Activated CD4-positive, CD25-positive, alpha-beta regulatory T cell treated with anti-CD3 and anti-CD28 coated beads, Interleukin-2, amount 50 U/mL, for 72 hours (primary cell): Measurements from ENCODE around the gene DIO3.
"Not testable (repeated sequence)": the region's sequence is repeated elsewhere in the genome, so short reads cannot be mapped to it uniquely, and the experiment has no call there.

ENCODE experiments used
- DNase-seq: peaks from one replicate; pipeline ENCODE4 v3.0.0; 2021

Gene DIO3

DNA sequence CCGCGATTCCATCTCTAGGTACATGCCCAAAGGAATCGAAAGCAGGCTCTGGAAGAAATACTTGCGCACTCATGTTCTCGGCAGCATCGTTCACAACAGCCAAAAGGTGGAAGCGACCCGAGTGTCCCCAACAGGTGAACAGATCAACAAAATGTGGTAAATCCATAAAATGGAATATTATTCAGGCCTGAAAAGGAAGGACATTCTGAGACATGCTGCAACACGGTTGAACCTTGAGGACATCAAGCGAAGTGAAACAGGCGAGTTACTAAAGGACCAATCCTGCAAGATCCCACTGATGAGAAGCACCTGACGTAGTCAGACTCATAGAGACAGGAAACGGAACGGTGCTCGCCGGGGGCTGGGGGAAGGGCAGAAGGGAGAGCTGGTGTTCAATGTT is 17.5 kb upstream of the DIO3 start:
- no peak for DNase-seq

DNA sequence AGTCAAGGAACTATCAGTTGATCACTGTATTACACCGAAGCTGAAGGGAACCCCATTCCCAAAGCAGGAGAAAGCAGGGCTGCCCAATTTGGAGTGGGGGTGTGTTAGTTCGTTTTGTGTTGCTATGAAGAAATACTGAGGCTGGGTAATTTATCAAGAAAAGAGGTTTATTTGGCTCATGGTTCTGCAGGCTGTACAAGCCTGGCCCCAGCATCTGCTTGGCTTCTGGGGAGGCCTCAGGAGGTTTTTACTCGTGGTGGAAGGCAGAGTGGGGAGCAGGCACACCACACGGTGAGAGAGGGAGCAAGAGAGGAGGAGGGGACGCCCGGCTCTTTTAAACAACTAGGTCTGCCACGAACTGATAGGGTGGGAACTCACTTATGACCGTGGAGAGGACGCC is 16.7 kb upstream of the DIO3 start:
- DNase-seq, result no peak

DNA sequence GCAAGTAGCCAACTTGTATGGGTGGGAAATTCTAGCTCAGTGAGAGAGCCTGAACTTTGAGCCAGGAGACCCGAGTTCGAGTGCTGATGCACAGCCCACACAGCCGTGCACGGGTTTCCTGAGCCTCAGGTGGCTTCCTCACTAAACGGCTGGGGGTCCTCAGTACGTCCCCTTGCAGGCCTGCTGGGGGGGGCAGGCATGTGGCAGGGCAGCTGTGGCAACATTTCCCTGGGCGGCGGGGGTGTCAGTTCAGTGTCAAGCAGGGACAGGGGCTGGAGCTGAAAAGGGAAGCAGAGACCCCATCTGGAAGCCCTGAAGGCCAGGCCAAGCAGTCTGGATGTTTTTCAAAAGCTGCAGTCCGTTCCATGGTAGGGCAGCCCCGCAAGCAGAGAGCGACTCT is 14.6 kb upstream of the DIO3 start:
- no peak for DNase-seq

DNA sequence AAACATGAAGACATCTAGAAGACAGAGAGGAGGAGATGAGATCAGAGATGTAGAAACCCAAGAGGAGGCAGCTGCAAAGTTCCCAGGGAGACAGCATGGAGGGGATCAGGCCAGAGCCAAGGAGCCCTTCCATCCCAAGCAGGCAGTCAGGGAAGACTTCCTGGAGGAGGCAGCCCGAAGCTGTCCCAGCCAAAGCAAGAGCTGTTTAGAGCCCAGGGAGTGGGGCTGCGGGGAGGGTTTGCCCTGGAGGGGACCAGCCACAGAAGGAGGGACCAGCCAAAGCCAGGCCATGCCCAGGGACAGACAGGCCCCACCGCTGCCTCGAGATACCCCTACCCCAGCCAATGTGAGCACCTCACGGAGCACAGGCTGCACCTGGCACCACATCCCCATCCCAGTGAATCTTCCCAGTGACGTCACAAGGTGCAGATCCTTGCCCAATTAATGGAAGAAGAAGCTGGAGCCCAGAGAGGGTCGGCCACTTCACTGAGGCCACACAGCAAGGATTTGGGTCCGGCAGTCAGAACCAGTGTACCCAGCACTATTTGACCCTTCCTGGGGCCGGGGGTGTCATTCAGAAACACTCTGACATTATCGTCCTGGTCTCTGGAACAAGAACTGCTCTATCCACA is 14.1 kb upstream of the DIO3 start:
- DNase-seq, result no peak

DNA sequence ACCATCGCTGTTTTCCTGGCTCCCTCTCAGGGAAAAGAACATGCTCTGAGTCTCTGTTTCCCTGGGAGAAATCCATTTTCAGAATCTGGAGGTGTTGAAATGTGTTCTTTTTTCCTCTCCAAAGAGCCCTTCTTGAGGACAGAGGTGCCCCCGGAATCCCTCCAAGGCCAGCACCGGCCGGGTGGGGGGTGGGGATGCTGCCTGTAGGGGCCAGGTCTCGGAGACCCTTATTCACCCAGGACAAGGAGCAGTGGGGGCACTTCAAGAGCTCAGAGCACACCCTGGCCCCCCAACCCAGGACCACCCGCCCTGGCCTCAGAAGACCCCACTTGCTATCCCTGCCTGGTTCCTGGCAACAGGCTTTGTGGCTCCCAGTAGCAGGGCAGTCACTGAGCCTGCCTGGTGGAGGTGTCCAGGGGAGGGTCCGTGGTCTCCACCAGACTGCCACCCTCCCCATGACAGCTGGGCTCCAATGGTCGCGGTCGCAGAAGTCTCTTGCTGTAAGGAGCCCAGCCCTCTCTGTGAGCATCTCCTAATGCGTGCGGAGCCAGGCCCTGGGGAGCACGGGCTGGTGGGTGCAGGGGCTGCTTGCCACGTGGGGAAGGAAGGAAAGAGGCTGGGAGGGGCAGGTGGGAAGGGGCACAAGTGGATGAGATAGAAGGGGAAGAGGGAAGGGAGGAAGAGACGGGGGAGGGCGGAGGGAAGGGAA is 13.2 kb upstream of the DIO3 start:
- DNase-seq, result no peak

DNA sequence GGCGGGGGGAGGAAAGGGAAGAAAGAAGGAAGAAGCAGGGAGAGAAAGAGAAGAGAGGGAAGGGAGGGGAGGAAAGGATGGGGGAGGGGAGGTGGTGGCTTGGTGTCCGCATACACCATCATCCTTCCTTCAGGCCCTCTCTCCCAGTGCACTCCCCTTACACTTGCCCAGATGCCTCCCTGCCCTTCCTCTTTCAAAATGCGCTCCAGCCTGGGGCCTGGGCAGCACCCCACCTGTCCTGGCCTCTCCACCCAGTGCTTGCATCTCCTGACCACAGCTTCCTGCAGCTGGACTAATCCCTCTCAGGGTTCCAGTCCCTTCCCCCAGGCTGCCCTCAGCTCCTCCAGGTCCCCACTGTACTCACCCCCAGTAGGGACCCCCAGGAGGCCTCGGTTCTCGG is 12.6 kb upstream of the DIO3 start:
- DNase-seq, result no peak

DNA sequence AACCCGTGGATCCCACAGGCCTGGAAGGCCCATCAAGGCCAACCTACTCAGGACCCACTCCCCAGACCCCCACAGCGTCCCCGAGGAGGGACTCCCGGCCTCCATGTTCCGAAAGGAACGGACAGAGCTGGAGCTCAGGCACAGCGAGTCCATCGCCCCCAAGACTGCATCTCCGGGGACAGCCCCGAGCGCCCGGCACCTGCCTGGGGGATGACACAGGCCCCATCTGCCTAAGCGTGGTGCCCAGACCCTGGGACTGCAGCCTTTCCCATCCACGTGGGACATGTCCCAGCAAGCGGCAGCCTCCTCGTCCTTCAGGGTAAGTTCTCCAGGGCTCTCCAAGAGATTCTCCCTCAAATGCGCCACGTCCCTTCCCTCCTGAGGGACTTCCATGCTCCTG is 12.1 kb upstream of the DIO3 start:
- DNase-seq, result no peak

DNA sequence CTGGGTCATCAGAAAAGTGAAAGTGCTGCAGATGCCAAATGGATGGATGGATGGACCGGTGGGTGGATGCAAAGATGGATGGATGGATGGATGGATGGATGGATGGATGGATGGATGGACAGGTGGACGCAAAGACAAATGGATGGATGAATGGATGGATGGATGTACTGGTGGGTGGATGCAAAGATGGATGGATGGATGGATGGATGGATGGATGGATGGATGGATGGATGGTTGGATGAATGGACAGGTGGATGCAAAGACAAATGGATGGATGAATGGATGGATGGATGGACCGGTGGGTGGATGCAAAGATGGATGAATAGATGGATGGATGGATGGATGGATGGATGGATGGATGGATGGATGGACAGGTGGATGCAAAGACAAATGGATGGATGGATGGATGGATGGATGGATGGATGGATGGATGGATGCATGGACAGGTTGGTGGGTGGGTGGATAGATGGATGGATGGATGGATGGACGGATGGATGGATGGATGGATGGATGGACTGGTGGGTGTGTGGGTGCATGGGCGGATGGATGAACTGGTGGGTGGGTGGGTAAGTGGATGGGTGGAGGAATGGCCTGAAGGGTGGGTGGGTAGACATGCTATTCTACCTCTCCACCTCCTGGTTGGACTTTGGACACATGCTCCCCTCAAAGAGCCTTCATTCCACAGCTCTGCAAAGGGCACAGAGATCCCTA is 10.9 kb upstream of the DIO3 start:
- not testable (repeated sequence) for DNase-seq

DNA sequence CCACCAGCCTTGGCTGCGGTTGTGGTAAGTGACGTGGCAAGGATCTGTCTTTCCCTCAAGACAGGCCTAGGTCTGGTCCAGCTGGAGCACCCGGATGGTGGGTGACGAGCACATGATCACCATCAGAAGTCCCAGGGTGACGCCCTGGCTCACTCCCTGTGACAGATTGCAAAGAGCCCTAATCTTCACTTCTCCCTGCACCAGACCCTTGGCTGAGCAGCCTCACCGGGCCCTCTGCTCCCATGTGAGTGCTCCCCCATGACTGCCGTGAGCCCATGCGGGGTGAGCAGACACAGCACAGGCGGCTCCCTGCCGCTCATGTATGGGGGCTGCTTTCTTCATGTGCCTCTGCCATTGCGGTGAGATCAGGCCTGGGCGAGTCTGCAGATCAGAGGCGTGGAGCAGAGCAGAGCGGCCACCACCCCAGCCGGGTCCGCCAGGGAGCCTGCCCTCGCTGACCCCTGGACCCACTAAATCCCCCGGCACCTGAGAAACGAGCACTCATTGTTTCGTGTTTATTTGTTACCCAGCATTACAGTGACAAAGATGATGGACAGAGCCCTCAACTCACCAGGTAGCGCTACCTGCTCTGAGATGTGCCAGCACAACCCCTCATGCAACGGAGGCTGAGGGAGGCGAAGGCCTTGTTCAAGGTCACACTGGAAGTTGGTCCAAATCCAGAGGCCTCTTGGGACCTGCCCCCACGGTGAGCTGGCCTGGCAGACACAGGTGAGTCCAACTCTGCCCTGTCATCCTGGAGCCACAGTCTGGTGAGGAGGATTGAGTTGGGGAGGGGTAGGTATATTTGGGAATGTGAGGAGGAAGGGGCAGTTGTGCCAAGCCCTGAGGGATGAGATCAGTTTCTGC is 9.3 kb upstream of the DIO3 start:
- no peak for DNase-seq

DNA sequence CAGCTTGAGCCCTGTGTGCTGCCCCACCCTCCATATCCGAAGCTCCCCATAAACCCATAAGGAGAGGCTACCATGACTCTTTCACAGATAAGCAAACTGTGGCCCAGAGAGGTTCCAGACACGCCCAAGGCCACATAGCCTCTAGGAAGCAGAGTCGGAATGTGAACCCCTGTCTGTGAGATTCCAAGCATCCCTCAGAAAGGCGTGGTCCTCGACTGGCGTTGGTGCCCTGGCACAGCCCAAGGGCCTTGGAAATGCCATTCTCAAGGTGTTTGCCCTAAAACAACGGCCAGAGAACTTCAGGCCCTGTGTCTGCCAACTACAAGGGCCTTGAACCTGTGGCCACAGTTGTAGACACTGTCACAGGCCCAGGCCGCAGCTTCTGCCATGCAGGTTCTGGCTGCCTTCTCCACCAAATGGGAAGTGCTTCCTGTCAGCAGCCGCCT is 8.5 kb upstream of the DIO3 start:
- DNase-seq, result no peak

DNA sequence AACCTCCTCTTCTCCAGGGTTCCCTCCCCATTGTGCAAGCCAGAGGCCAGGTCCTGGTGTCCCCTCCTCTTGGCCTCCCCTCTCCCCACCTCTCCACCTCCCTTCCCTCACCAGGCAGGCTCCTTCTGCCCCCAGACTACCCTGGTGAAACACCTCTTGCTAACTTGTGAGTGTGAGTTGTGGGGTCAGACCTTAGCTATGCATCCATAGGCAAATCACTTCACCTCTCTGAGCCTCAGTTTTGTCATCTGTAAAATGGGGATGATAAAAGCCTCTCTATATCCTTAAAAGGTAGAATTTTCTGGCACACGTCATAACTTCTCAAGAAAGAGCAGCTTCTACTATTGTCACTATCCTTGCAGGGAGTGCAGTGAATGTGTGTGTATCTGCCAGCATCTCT is 7.9 kb upstream of the DIO3 start:
- DNase-seq, result no peak

DNA sequence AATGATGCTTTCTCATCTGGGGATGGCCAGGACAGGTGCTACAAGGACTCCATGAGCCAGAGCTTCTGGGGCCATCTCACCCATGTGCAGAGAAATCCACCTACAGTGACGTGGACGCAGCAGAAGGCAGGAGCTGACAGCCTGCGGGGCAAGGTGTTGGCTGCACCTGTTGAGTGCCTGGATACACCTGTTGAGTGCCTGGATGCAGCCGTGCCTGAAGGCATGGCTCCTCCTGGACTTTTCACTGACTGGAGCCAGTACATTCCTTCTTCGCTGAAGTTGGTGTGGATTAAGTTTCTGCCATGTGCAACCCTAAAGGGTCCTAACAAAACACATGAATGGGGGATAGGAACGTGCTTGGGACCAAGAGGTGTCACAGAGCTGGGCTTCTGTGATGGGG is 7.4 kb upstream of the DIO3 start:
- DNase-seq, result no peak

DNA sequence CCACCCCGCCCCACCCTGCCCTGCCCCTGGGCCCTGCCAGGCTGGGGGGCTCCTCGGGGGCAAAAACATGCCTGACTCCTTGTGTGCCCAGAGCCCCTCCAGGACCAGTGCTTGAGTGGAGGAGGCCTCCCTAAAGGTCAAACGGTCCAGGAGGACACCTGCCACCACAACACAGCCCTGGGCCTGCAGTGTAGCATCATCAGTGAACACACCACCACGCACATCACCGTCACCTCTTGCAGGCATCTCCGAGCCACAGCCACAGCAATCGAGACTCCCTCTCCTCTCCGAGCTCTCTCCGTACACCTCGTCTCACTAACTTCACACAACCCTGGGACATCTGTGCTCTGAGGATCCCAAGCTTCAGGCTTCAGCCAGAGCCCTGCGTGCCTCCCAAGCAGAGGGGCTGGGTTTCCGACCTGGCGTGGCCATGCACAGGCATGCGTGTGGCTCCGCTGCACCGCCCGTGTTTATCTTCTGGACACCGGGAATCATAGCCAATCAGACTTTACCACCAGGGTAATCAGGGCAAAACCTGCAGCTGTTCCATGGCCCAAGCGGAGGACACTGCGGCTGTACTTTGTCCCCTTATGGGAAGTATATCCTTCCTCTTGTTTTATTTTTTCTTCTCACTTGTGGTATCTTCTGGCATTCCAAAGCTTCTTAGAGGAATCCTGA is 6.2 kb upstream of the DIO3 start:
- DNase-seq, result no peak

DNA sequence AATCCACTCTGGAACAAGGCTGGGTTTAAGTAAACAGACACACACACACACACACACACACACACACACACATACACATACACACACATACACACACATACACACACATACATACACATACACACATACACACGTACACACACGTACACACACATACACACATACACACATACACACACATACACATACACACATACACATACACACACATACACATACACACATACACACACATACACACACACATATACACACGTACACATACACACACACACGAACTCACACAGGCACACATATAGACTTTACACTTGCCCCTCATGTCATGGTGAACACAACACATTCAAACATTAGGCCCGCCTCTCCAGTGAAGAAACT is 5.6 kb upstream of the DIO3 start:
- not testable (repeated sequence) for DNase-seq

DNA sequence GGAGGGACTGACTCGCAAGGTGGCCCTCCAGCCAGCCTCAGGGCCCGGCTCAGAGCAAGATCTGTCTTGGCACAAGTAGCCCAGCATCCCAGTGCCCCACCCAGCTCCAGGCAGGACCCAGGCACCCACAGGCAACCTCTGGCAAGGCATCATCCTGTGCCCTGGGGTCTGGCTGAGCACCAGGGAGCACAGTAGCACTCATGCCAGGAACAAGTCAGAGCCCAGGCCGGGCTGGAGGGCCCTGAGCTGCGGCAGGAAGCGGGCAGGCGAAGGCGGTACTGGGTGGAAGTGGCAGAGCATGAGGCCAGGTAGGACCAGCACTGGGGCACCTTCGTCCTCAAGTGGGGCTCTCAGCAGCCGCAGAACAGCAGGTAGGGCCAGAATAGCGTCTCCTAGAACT is 5.2 kb upstream of the DIO3 start:
- no peak for DNase-seq

DNA sequence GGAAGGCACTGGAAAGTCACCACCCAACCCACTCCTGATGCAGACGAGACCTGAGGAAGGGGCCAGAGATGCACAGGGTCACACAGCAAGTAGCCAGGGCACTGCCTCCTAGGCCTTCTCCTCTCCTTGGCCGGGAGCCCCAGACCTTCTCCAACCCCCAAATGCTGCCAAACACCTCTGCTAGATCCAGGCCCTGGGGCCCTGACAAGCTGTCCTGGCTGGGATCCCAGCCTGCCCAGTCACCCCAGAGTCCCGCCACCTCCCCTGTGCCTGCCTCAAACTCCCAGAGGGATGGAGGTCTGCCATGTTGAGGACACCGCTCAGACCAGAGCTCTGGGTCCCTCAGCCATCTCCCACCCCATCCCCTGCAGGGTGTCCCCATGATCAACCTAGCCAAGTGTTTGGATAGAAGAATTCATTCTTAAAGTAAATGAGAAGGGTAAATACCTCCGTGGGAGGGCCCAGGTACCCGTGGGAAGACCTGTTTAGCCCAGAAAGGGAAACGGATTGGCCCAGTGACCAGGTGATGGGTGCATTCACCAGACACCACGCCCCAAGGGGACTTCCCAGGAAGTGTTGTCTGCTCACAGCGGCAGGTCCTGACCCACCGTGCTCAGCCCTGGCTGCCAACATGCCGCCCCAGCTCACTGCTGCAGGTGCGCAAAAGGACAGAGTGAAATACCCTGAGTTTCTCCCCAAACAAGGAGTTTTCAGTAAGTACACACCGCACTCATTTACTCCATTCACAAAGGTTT is 4.6 kb upstream of the DIO3 start:
- DNase-seq, result no peak

DNA sequence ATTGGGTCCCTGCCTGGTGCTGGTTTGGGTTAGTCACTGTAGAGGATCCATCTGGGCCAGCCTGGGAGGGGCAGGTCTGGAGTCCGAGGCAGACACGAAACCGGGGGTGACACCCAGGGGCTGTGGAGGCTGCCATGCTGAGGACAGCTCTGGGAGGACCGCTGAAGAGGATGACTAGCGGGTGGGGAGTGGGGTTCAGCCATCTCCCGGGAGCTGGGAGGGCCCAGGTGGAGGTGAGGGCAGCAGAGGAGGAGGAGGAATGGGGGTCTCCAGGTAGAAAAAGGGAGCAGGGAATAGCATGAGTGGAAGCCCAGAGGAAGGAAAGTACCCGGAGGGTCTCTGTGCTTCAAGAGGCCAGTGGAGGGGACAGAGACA is 4.0 kb upstream of the DIO3 start:
- DNase-seq, result no peak

DNA sequence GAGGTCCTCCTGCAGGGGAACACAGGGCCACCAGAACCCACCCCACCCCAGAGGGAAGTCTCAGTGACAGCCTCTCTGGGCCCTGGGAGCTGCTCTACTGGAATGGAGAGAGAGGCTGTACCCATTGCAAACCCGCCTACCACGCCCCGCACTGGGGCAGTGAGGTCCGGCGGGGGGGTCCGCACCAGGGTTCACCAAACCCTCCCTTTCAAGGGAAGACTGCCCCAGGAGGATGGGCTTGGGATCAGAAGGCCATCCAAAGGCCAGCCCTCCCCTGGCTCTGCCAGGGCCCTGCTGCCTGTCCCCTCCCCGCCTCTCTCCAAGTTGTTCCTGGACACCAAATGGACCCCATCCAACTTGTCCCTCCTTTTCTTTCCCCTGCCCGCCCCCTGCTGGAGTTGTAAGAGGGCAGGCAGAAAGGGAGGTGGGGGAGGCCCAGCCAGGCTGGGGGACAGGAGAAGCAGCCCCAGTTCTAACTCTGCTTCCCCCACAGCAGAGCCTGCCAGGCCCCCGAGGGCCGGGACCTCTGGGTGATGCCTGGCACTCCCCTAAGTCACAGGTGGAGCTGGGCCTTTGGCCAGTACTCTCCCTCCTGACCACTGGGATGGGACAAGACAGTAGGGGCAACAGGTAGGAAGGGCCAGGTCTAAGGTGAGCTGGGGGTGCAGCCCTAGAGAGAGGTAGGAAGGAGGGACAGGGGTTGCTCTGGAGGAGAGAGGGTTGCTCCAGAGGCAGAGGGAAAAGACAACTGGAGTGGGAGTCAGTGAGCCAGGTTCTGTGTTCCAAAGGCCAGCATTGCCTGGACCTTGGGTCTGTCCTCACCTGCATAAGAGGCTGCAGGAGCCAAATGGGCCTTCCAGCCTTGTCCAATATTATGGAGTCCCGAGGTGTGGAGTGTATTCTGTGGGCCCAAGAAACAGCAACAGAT is 3.2 kb upstream of the DIO3 start:
- no peak for DNase-seq

DNA sequence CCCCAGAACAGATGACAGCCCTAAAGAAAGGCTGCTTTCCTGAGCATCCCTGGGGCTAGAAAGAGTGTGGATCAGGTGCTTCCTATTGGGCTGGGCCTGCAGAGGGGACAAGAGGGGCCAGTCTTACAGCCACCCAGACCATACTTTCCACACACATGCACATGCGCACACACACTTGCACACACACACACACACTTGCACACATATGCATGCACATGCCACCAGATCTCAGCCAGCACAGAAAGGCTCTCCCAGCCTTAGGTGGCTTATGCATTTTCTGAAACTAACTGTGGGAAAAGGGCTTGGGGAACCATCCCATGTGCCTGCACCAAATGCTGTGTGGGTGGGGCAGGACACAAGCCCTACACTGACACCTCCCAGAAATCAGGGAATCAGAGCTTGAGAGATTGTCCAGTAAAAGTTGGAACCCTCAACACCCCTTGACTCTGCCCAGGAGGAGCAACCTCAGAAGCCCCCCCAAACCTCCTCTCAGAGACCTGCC is 2.5 kb upstream of the DIO3 start:
- DNase-seq, result no peak

DNA sequence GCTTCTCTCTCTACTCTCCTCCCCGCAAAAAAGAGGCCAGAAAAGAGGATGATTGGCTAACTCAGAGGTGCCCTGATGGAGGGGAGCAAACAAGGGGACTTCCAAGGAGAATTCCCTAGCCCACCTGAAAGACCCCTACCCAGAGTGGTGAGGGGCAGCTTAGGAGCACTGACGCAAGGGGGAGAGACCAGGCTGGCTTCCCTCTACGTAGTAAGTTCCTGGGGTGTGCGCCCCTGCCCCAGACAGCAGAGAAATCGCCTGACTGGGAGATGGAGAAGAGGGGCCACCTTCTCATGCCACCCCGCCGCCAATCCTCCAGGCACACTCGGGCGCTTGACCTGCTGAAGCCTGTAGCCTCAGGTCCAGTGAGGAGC is 2.1 kb upstream of the DIO3 start:
- no peak for DNase-seq
